Fibroblast of lung (primary cell): ENCODE measurements around the gene MLLT10. TPM values are rescaled to one million over a fixed set of nuclear protein-coding genes. Genes with fewer than 3 reads are reported as not detected.
A peak's percentile ranks its signal among the peaks of the same experiment; 100 is the strongest.

Source experiments
- DNase-seq, 2 donors: peaks; one replicate each; pipeline versions ENCODE4 v3.0.0 to v3.0.0-alpha.2; 2010; ENCODE audit warnings: low read depth in 2 of 2
- H2AFZ ChIP-seq: 2 replicates; pipeline ENCODE4 v1.5.1; 2012; ENCODE audit warnings: low read length, control low read depth, inconsistent platforms
- H3K27ac ChIP-seq: 2 replicates; pipeline ENCODE4 v1.5.1; 2011; ENCODE audit warnings: low read length, control low read depth; ENCODE audit not compliant: insufficient read depth
- H3K27me3 ChIP-seq: 2 replicates; pipeline ENCODE4 v1.5.1; 2011; ENCODE audit warnings: mild to moderate bottlenecking, low read length; ENCODE audit not compliant: control insufficient read depth, insufficient read depth
- H3K36me3 ChIP-seq: 2 replicates; pipeline ENCODE4 v1.5.1; 2011; ENCODE audit warnings: low read length; ENCODE audit not compliant: control insufficient read depth, insufficient read depth
- H3K4me1 ChIP-seq: 2 replicates; pipeline ENCODE4 v1.5.1; 2011; ENCODE audit warnings: low read length; ENCODE audit not compliant: control insufficient read depth, insufficient read depth; ENCODE audit errors: extremely low read depth
- H3K4me2 ChIP-seq: 2 replicates; pipeline ENCODE4 v1.5.1; 2011; ENCODE audit warnings: low read length, control low read depth; ENCODE audit not compliant: insufficient read depth; ENCODE audit errors: extremely low read depth
- H3K4me3 ChIP-seq, 4 experiments: fragments of 200-600 bp in 1 of 4; sonication (generic) in 1 of 4; replicated peaks in 1 of 4; 2 replicates each; pipeline ENCODE4 v1.5.1; 2011 to 2016; ENCODE audit warnings: low read length in 4 of 4, low read depth in 3 of 4, mild to moderate bottlenecking in 3 of 4, control low read depth in 2 of 4, inconsistent platforms in 1 of 4, mixed read lengths in 1 of 4; ENCODE audit not compliant: insufficient read depth in 1 of 4; ENCODE audit errors: control extremely low read depth in 1 of 4
- H3K79me2 ChIP-seq: 2 replicates; pipeline ENCODE4 v1.5.1; 2012; ENCODE audit warnings: mild to moderate bottlenecking, low read length, inconsistent platforms; ENCODE audit not compliant: control insufficient read depth, insufficient read depth
- H3K9ac ChIP-seq: 2 replicates; pipeline ENCODE4 v1.5.1; 2011; ENCODE audit warnings: mild to moderate bottlenecking, low read length, control low read depth; ENCODE audit not compliant: insufficient read depth
- H3K9me3 ChIP-seq: 2 replicates; pipeline ENCODE4 v1.5.1; 2012; ENCODE audit warnings: low read depth, low read length; ENCODE audit not compliant: control insufficient read depth, insufficient read depth
- H4K20me1 ChIP-seq: 2 replicates; pipeline ENCODE4 v1.5.1; 2011; ENCODE audit warnings: low read length; ENCODE audit not compliant: control insufficient read depth, insufficient read depth; ENCODE audit errors: extremely low read depth
- CTCF ChIP-seq, 2 donors: IDR thresholded peaks in 1 of 2; conservative IDR thresholded peaks in 1 of 2; 1 replicate in 1 of 2; 2 replicates in 1 of 2; pipeline ENCODE4 v1.5.1; 2011 to 2012; ENCODE audit warnings: low read length in 2 of 2, control low read depth in 1 of 2, inconsistent platforms in 1 of 2, low read depth in 1 of 2, mild to moderate bottlenecking in 1 of 2
- EZH2 ChIP-seq: IDR thresholded peaks from 2 replicates; pipeline ENCODE4 v1.5.1; 2012; ENCODE audit warnings: low read length, control low read depth, mild to moderate bottlenecking; ENCODE audit errors: missing control alignments
- polyA plus RNA-seq, 2 donors: library from polyadenylated mRNA; depleted of rRNA in 1 of 2; stranded (reverse) in 1 of 2; unstranded in 1 of 2; fragments of >200 nt; gene quantifications; 2 replicates each; pipeline ENCODE4 v1.2.1, GENCODE V29; 2011 to 2012; ENCODE audit warnings: missing spikeins in 1 of 2
- total RNA-seq: library from RNA; depleted of rRNA; stranded (reverse); fragments of >200 nt; gene quantifications from 2 replicates; pipeline ENCODE4 v1.2.1, GENCODE V29; 2014

Gene MLLT10
- total and polyA plus RNA-seq, 2 donors (not counting 1 experiment from before 2014, with no cell fraction given): 25.6 to 56.3 TPM

- Histone ChIP-seq H3K27me3 (no peaks in the 10 kb centered on the region), H3K4me2 (peak overlapping the region; percentile 98), H3K79me2 (no peaks in the 10 kb centered on the region), H3K9ac (peak overlapping the region; percentile 48), H4K20me1 (no peaks in the 10 kb centered on the region), H2AFZ (peak overlapping the region; percentile 87), H3K9me3 (no peaks in the 10 kb centered on the region), H3K36me3 (no peaks in the 10 kb centered on the region), H3K4me3 (peak overlapping the region; percentile 76 to 84 (median 82)), H3K4me1 (peaks cover 2% of the 10 kb centered on the region), H3K27ac (peak overlapping the region; percentile 15)
- TF ChIP-seq EZH2 (no peak), CTCF (conservative IDR thresholded peaks at IDR 0.05 in 1 of 2, IDR thresholded peaks at IDR 0.05 in 1 of 2; ENCODE audit: low read depth in 1 of 2, low read length in 2 of 2) (peak; percentile 7 to 38)
- peak; percentile 38 to 56 for DNase-seq
Observed at GRCh38 chr10:21496343-21497176, 37.5 kb upstream of the MLLT10 start.

- Histone ChIP-seq H3K27ac (peak overlapping the region; percentile 15), H2AFZ (peak overlapping the region; percentile 87), H3K4me1 (peaks cover 2% of the 10 kb centered on the region), H3K9ac (no peak overlapping the region), H3K27me3 (no peaks in the 10 kb centered on the region), H3K79me2 (no peaks in the 10 kb centered on the region), H3K4me2 (peak overlapping the region; percentile 98), H3K9me3 (no peaks in the 10 kb centered on the region), H3K4me3 (peak overlapping the region; percentile 76 to 84 (median 82)), H3K36me3 (no peaks in the 10 kb centered on the region), H4K20me1 (no peaks in the 10 kb centered on the region)
- DNase-seq: peak; percentile 82 to 86
- TF ChIP-seq CTCF (conservative IDR thresholded peaks at IDR 0.05 in 1 of 2, IDR thresholded peaks at IDR 0.05 in 1 of 2; ENCODE audit: low read depth in 1 of 2, low read length in 2 of 2) (no peak), EZH2 (no peak)
Observed at GRCh38 chr10:21497177-21497807, 36.7 kb upstream of the MLLT10 start.

GRCh38 chr10:21498377-21498776, 35.7 kb upstream of the MLLT10 start:
- Histone ChIP-seq H3K4me2 (no peak overlapping the region), H3K9ac (no peak overlapping the region), H3K79me2 (no peaks in the 10 kb centered on the region), H4K20me1 (no peaks in the 10 kb centered on the region), H3K27ac (no peak overlapping the region), H3K4me3 (no peak overlapping the region), H3K9me3 (no peaks in the 10 kb centered on the region), H3K27me3 (no peaks in the 10 kb centered on the region), H2AFZ (no peak overlapping the region), H3K36me3 (no peaks in the 10 kb centered on the region), H3K4me1 (peaks cover 2% of the 10 kb centered on the region)
- TF ChIP-seq EZH2 (no peak), CTCF (conservative IDR thresholded peaks at IDR 0.05 in 1 of 2, IDR thresholded peaks at IDR 0.05 in 1 of 2; ENCODE audit: low read depth in 1 of 2, low read length in 2 of 2) (no peak)
- DNase-seq: no peak
